Tongue (tissue), 2 donors: ENCODE data around the gene UTP15. TPM values are rescaled to one million over a fixed set of nuclear protein-coding genes. Genes with fewer than 3 reads are reported as not detected.

Experiments
- DNase-seq: peaks from one replicate; pipeline ENCODE4 v3.0.0-alpha.2; 2015
- total RNA-seq: library from RNA; depleted of rRNA; stranded (reverse); fragments of >200 nt; gene quantifications from one replicate; pipeline ENCODE4 v1.2.3, GENCODE V29; 2014

Gene UTP15
- total RNA-seq, 1 donor from 2014 or later = 30.9 TPM

DNA sequence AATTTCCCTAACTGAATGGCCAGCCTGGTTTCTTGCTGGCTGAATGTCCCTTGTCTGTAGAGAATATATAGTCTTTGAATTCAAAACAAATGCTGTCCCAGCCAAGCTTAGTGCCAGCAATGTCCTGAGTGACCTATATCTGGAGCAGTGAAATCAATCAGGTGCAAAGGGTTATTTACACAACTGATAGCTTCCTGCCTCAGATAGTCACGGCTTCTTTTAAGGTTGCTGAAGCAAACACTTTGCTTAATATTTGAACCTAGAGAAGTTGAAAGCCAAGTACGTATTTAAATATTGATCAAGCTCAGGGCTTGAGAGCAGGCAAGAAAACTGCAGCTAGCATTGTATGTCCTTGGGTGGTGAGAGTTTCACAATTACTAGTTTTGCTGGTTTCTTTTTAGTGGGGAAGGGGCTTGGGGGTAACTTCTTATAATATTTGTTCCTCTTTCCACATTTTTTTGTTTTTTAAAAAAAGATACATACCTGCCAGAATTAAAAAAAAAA, 58.4 kb downstream of the UTP15 start:
- DNase-seq = no peak

- DNase-seq = no peak
Measured at GRCh38 chr5:73624888-73625287, 59.3 kb downstream of the UTP15 start.

DNA sequence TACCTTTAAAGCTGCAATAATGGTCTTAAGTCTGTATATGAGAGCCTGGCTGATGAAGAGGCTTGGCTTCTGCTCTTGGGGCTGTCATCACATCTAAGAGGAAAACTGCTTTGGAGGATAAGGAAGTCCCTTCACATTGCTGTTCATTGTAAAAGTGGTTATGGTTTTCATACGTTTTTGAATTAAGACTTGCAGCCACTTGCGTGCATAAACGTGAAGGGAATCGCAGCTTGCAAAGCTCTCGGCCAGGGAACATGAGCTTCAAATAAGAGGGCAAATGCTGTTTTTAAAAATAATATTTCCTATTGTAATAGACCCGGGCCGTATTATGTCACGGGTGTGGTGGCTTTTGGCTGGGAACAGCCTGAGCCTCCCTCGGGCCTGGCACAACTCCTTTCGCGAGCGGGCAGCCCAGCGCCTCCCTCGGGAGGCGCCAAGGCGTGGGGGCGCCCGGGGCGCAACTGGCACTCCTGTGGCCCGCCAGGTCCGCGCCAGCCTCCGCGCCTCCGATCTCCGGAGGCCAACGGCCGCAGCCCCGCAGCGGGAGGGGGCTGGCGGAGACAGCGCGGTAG, 59.9 kb downstream of the UTP15 start:
- peak; percentile 24 for DNase-seq

- peak; percentile 73 for DNase-seq
Measured at GRCh38 chr5:73625944-73626811, 60.6 kb downstream of the UTP15 start, which contains the start of gene ARHGEF28. Gene ARHGEF28, plus strand, starts transcription at chr5:73626196. Its CDS starts 58,656 bp downstream, at chr5:73684852.

GRCh38 chr5:73626814-73627313, 61.3 kb downstream of the UTP15 start:
- DNase-seq = no peak

DNA sequence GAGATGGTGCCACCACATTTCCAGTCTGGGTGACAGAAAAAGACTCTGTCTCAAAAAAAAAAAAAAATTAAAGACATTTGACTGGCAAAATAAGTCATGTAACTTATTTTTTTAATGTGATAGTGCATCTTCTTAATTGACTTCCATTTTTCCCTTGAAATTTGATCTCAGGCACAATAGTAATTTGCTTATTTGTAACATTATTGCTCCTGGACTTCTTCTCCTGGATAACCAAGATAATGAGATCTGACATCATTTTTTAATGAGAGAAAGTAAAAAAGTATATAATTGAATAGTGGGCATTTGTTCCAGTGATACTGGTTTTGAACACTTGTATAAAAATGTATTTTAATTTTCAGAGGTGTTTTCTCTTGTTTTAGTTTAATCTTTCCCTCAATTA, 63.9 kb downstream of the UTP15 start:
- no peak for DNase-seq

DNA sequence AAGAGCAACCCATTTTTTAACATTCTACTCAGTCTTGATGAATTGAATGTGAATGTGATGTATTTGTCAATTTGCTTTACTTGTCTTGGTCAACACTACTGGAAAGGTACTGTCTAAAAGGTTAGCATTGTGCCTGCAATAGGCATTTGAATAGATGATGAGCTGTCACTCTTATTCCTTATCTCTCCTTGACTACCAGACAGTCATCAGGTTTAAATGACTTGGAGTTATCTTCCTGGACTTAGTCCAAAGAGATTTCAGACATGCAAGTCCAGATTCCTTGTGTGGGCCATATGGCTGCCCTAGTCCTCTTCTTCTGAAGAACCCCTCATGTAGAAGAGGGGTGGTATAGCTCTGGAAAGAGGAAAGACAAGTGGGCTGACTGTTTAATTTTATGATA, 65.2 kb downstream of the UTP15 start:
- no peak for DNase-seq

GRCh38 chr5:73631500-73631899, 66.0 kb downstream of the UTP15 start:
- DNase-seq = no peak

Other genes with a start within 250 kb of the UTP15 start
- 5.1 TPM for gene FOXD1, start 117.0 kb upstream of the UTP15 start, total RNA-seq
- 332 TPM for gene BTF3, start 67.3 kb upstream of the UTP15 start, total RNA-seq
- 40.8 TPM for gene ANKRA2, start 104 bp upstream of the UTP15 start, total RNA-seq
- 22.0 TPM for gene ARHGEF28, start 60.5 kb downstream of the UTP15 start, total RNA-seq